ENCODE measurements around the gene PHIP.
"Not testable (repeated sequence)": the region's sequence is repeated elsewhere in the genome, so short reads cannot be mapped to it uniquely, and the experiment has no call there.

Gene PHIP

GRCh38 chr6:78953798-78954197 is 124.3 kb downstream of the PHIP start:
- Mint-ChIP-seq H3K27ac (no peak overlapping the region), H3K9me3 (peaks cover 28% of the 10 kb centered on the region), H3K4me3 (no peak overlapping the region), H3K36me3 (ENCODE audit: low read depth) (peaks cover 76% of the 10 kb centered on the region), H3K4me1 (no peaks in the 10 kb centered on the region), H3K27me3 (no peaks in the 10 kb centered on the region)
- ATAC-seq (no peak), DNase-seq (no peak)

DNA sequence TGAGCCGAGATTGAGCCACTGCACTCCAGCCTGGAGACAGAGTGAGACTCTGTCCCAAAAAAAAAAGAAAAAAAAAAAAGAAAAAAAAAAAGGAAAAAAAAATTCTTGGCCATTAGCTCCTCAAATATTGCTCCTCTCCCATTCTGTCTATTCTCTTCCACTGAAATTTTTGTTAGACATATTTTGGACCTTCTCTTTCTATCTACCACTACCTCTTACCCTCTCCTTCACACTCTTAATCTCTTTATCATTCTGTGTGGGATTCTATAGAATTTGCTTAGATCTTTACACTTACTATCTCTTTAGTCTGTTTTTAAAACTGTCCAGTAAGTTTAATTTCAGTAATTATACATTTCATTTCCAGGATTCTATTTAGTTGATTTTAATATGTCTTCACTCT is 125.7 kb downstream of the PHIP start:
- no peaks in the 10 kb centered on the region for H3K27me3 Mint-ChIP-seq
- H3K4me1 Mint-ChIP-seq, result no peaks in the 10 kb centered on the region
- ATAC-seq, result no peak
- peaks cover 30% of the 10 kb centered on the region for H3K9me3 Mint-ChIP-seq
- H3K4me3 Mint-ChIP-seq, result no peak overlapping the region
- no peak for DNase-seq
- peaks cover 80% of the 10 kb centered on the region for H3K36me3 Mint-ChIP-seq (ENCODE audit: low read depth)
- H3K27ac Mint-ChIP-seq, result peak overlapping the region; percentile 11

- Mint-ChIP-seq H3K4me3 (no peak overlapping the region), H3K36me3 (ENCODE audit: low read depth) (peaks cover 81% of the 10 kb centered on the region), H3K27ac (no peak overlapping the region), H3K4me1 (no peaks in the 10 kb centered on the region), H3K27me3 (no peaks in the 10 kb centered on the region), H3K9me3 (peaks cover 30% of the 10 kb centered on the region)
- DNase-seq (no peak), ATAC-seq (no peak)
Observed at GRCh38 chr6:78948785-78949184, 129.3 kb downstream of the PHIP start.

DNA sequence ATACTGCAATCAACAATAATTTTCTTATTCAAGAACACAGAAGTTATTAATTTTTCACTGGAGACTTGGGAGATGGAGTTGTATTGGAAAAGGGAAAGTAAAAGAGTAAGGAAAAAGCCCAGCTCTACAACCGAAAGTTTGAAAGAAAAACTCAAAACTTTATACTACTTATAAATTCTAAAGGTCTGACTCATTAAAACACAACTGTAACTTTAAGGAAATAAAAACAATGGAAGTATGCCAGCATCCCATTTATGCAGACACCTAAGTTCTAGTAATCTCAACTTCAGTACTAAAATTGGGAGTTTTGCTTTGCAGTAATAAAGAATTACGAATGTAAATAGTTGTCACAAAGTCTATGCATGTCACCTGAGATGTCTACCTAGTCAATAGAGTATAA is 130.1 kb downstream of the PHIP start:
- DNase-seq (no peak), ATAC-seq (no peak)
- H3K27me3 Mint-ChIP-seq, result no peaks in the 10 kb centered on the region
- H3K9me3 Mint-ChIP-seq, result peaks cover 30% of the 10 kb centered on the region
- peaks cover 77% of the 10 kb centered on the region for H3K36me3 Mint-ChIP-seq (ENCODE audit: low read depth)
- no peak overlapping the region for H3K4me3 Mint-ChIP-seq
- no peaks in the 10 kb centered on the region for H3K4me1 Mint-ChIP-seq
- H3K27ac Mint-ChIP-seq, result no peak overlapping the region

- Mint-ChIP-seq H3K27me3 (no peaks in the 10 kb centered on the region), H3K4me3 (no peak overlapping the region), H3K4me1 (no peaks in the 10 kb centered on the region), H3K36me3 (ENCODE audit: low read depth) (peaks cover 74% of the 10 kb centered on the region), H3K27ac (peak overlapping the region; percentile 48), H3K9me3 (peaks cover 29% of the 10 kb centered on the region)
- DNase-seq (no peak), ATAC-seq (no peak)
Observed at GRCh38 chr6:78947529-78947928, 130.5 kb downstream of the PHIP start.

DNA sequence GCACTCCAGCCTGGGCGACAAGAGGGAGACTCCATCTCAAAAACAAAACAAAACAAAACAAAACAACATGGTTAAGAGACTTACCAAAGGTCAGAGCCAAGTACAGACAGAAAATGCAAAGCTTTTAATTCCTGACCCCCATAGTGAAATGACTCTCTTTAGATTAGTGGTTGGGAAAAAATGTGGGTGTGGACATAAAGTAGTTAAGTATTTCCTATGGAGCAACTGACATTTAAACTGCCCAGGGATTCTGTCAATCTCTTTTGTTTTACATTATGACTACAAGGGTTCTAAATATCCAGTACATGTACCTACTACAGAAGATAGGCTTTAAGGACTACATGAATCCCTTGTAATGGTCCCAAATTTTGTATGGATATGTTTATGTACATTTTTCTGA is 135.6 kb downstream of the PHIP start:
- Mint-ChIP-seq H3K27ac (no peak overlapping the region), H3K27me3 (no peaks in the 10 kb centered on the region), H3K9me3 (no peaks in the 10 kb centered on the region), H3K4me1 (no peaks in the 10 kb centered on the region), H3K4me3 (no peak overlapping the region), H3K36me3 (ENCODE audit: low read depth) (peaks cover 67% of the 10 kb centered on the region)
- ATAC-seq (no peak), DNase-seq (no peak)

DNA sequence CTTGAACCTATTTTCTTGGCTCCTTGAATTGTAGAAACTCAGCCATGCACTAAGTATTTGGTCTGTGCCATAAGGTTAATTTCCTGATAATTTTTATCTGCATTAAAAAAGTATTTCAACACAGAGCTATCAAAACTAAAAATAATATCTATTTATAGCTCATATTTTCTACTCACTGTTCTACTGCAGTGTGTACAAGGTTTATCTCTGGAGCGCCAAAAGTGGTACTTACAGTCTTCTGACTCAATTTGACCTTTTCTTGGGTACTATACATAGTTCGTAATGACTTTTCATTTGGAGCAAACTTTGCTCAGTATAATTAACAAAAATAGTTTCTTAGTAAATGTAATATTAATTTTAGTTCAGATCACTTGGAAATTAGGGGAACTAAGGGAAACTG is 141.5 kb downstream of the PHIP start:
- ATAC-seq (no peak), DNase-seq (no peak)
- Mint-ChIP-seq H3K36me3 (ENCODE audit: low read depth) (peaks cover 38% of the 10 kb centered on the region), H3K27me3 (no peaks in the 10 kb centered on the region), H3K4me3 (no peak overlapping the region), H3K9me3 (peaks cover 12% of the 10 kb centered on the region), H3K27ac (no peak overlapping the region), H3K4me1 (no peaks in the 10 kb centered on the region)

- Mint-ChIP-seq H3K9me3 (peaks cover 12% of the 10 kb centered on the region), H3K27ac (no peak overlapping the region), H3K4me3 (no peak overlapping the region), H3K4me1 (no peaks in the 10 kb centered on the region), H3K27me3 (no peaks in the 10 kb centered on the region), H3K36me3 (ENCODE audit: low read depth) (peaks cover 29% of the 10 kb centered on the region)
- DNase-seq (no peak), ATAC-seq (no peak)
Observed at GRCh38 chr6:78935553-78935952, 142.5 kb downstream of the PHIP start.

- Mint-ChIP-seq H3K4me1 (no peaks in the 10 kb centered on the region), H3K36me3 (ENCODE audit: low read depth) (no peaks in the 10 kb centered on the region), H3K4me3 (no peak overlapping the region), H3K27me3 (no peaks in the 10 kb centered on the region), H3K9me3 (peaks cover 72% of the 10 kb centered on the region), H3K27ac (no peak overlapping the region)
- no peak for DNase-seq
- ATAC-seq, result no peak
Observed at GRCh38 chr6:78925317-78925716, 152.7 kb downstream of the PHIP start.

DNA sequence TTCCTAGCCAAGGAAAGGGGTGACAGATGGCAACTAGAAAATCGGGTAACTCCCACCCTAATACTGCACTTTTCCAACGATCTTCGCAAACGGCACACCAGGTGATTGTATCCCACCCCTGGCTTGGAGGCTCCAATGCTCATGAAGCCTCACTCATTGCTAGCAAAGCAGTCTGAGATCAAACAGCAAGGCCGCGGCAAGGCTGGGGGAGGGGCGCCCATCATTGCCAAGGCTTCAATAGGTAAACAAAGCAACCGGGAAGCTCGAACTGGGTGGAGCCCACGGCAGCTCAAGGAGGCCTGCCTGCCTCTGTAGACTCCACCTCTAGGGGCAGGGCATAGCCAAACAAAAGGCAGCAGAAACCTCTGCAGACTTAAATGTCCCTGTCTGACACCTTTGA is 156.9 kb downstream of the PHIP start:
- H3K36me3 Mint-ChIP-seq (ENCODE audit: low read depth); H3K27ac Mint-ChIP-seq; ATAC-seq; H3K4me3 Mint-ChIP-seq; H3K4me1 Mint-ChIP-seq; H3K27me3 Mint-ChIP-seq; DNase-seq: not testable (repeated sequence)
- H3K9me3 Mint-ChIP-seq, result peaks cover 73% of the 10 kb centered on the region

GRCh38 chr6:78917788-78918187 is 160.3 kb downstream of the PHIP start:
- Mint-ChIP-seq H3K27me3 (no peaks in the 10 kb centered on the region), H3K36me3 (ENCODE audit: low read depth) (no peaks in the 10 kb centered on the region), H3K9me3 (peaks cover 49% of the 10 kb centered on the region), H3K4me1 (no peaks in the 10 kb centered on the region), H3K27ac (no peak overlapping the region), H3K4me3 (no peak overlapping the region)
- DNase-seq (no peak), ATAC-seq (no peak)

DNA sequence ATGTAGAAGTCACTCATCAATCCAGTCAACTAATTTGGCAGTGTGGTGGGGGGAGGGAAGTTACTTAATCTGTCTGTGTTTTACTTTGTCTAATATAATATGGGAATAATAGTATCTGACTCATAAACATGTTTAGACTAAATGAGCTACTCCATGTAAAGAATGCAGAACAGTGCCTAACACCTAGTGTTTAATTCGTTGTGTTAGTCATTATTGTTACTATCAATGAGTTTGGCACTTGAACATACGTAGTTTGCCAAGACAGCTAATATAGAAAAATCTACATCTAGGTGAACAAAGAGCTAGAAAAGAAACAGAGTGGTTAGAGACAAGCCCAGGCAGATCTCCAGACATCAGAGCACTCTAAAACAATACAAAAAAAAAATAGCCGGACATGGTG is 161.6 kb downstream of the PHIP start:
- peaks cover 7% of the 10 kb centered on the region for H3K27me3 Mint-ChIP-seq
- H3K4me1 Mint-ChIP-seq, result no peaks in the 10 kb centered on the region
- H3K36me3 Mint-ChIP-seq (ENCODE audit: low read depth), result no peaks in the 10 kb centered on the region
- H3K9me3 Mint-ChIP-seq, result peaks cover 42% of the 10 kb centered on the region
- ATAC-seq (no peak), DNase-seq (no peak)
- H3K27ac Mint-ChIP-seq, result no peak overlapping the region
- H3K4me3 Mint-ChIP-seq, result no peak overlapping the region

- DNase-seq (no peak), ATAC-seq (no peak)
- Mint-ChIP-seq H3K4me3 (peak overlapping the region; percentile 41), H3K27ac (no peak overlapping the region), H3K4me1 (peaks cover 7% of the 10 kb centered on the region), H3K36me3 (ENCODE audit: low read depth) (no peaks in the 10 kb centered on the region), H3K27me3 (peaks cover 28% of the 10 kb centered on the region), H3K9me3 (peaks cover 6% of the 10 kb centered on the region)
Observed at GRCh38 chr6:78911218-78911940, 166.7 kb downstream of the PHIP start.

DNA sequence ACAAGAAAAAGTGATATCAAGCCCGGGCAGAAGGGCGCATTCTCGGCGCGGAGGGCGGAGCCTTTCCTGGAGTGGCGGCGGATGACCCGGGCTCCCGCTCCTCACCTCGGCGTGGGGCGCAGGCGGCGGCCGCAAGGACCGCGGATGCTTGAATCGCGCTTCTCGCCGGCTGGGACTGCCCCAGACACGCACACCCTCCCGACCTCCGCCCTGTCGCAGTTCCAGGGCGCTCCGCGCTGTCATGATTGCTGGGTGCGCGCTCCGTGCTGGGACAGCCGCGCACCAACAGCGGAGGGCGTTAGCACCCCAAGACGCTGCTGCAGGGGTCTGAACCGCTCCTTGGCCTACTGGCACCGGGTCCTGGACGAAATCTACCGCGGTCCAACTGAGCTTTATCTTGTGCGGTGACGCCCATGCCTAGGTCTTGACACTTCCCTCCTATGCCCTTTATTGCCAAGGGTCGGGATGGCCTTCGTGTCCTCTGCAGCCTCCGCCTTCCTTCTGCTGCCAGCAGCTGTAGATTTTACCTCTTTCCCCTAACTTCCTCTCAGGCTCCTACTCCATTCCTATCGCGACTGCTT is 167.4 kb downstream of the PHIP start:
- H3K4me1 Mint-ChIP-seq, result peaks cover 7% of the 10 kb centered on the region
- H3K36me3 Mint-ChIP-seq (ENCODE audit: low read depth), result no peaks in the 10 kb centered on the region
- H3K4me3 Mint-ChIP-seq, result peak overlapping the region; percentile 41
- peaks cover 28% of the 10 kb centered on the region for H3K27me3 Mint-ChIP-seq
- peaks cover 2% of the 10 kb centered on the region for H3K9me3 Mint-ChIP-seq
- peak; percentile 29 for DNase-seq
- ATAC-seq, result peak; percentile 76
- H3K27ac Mint-ChIP-seq, result no peak overlapping the region

- H3K4me3 Mint-ChIP-seq, result peak overlapping the region; percentile 18
- DNase-seq (no peak), ATAC-seq (no peak)
- no peak overlapping the region for H3K27ac Mint-ChIP-seq
- H3K9me3 Mint-ChIP-seq, result no peaks in the 10 kb centered on the region
- H3K36me3 Mint-ChIP-seq (ENCODE audit: low read depth), result no peaks in the 10 kb centered on the region
- peaks cover 7% of the 10 kb centered on the region for H3K4me1 Mint-ChIP-seq
- peaks cover 28% of the 10 kb centered on the region for H3K27me3 Mint-ChIP-seq
Observed at GRCh38 chr6:78910010-78910409, 168.0 kb downstream of the PHIP start.
